Uterus (tissue), 4 donors: ENCODE measurements around the gene RGS2. TPM values are rescaled to one million over a fixed set of nuclear protein-coding genes. Genes with fewer than 3 reads are reported as not detected.

Source experiments
- DNase-seq, 2 donors: peaks; one replicate each; pipeline ENCODE4 v3.0.0-alpha.2; 2019 to 2020
- H3K27ac ChIP-seq, 2 donors: fragments of 200-600 bp; sonication (generic); 1 replicate in 1 of 2; 2 replicates in 1 of 2; pipeline ENCODE4 v1.5.1; 2016 to 2018
- H3K27me3 ChIP-seq, 2 donors: fragments of 200-600 bp; sonication (generic); one replicate each; pipeline ENCODE4 v1.5.1; 2018 to 2019; ENCODE audit warnings: control low read depth in 1 of 2
- H3K36me3 ChIP-seq, 2 donors: fragments of 200-600 bp; sonication (generic); one replicate each; pipeline ENCODE4 v1.5.1; 2019; ENCODE audit warnings: control low read depth in 1 of 2
- H3K4me1 ChIP-seq, 2 donors: fragments of 200-600 bp; sonication (generic); one replicate each; pipeline ENCODE4 v1.5.1; 2018 to 2019; ENCODE audit warnings: control low read depth in 1 of 2
- H3K4me3 ChIP-seq, 2 donors: fragments of 200-600 bp; sonication (generic); 1 replicate in 1 of 2; 2 replicates in 1 of 2; pipeline ENCODE4 v1.5.1; 2018 to 2019; ENCODE audit warnings: mild to moderate bottlenecking in 1 of 2
- H3K9me3 ChIP-seq, 2 donors: fragments of 200-600 bp; sonication (generic); one replicate each; pipeline ENCODE4 v1.5.1; 2019; ENCODE audit warnings: control low read depth in 1 of 2
- POLR2A ChIP-seq, 2 donors: fragments of 450-650 bp; IDR thresholded peaks; one replicate each; pipeline ENCODE4 v1.6.1; 2016; ENCODE audit warnings: antibody characterized with exemption in 2 of 2, mild to moderate bottlenecking in 1 of 2, moderate library complexity in 1 of 2
- intact Hi-C: fragments of 100-400 bp; cut with DNase I; formaldehyde crosslinking; loops from one replicate; pipeline ENCODE4 v1.15.1; 2023; ENCODE audit warnings: low total_unique reads
- total RNA-seq, 4 donors: library from RNA; depleted of rRNA in 3 of 4; stranded (reverse); fragments of >200 nt in 3 of 4; gene quantifications; one replicate each; pipeline versions ENCODE4 v1.1.0 to v1.2.4, GENCODE V29; 2014 to 2023
- TF ChIP-seq, protein P1 (sequence below), 4 experiments: fragments of 200-600 bp in 2 of 4; fragments of 450-650 bp in 2 of 4; sonication (generic) in 2 of 4; IDR thresholded peaks; one replicate each; pipeline ENCODE4 v1.5.1; 2016 to 2019; ENCODE audit warnings: antibody characterized with exemption in 4 of 4, mild to moderate bottlenecking in 2 of 4, moderate library complexity in 1 of 4
- donor health status: DM: yes; HTN: yes; CAD: no.

The RGS2 gene
- total RNA-seq, 4 donors from 2014 or later: 103 to 164 (median 134) TPM

DNA sequence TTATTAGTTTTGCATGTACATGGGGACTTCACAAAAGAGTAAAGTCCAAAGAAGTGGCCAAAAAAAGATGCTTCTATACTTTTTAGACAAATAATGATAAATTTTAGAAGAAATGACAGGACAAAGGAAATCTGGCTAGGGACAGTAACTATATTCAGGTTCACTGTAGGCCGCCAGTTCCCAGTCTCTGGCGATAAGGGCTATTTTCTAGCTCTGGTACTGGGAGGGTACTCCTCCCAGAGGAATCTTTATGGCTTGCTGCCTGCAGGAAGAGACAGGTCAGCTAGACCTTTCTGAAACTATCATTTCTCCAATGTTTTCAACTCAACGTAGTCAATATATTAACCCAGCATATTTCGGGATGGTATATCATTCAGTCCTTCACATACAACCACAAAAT, 37.5 kb upstream of the RGS2 start:
- no peak for DNase-seq
- no peak for TF ChIP-seq POLR2A (IDR thresholded peaks at IDR 0.05)
- TF ChIP-seq, protein P1, sequence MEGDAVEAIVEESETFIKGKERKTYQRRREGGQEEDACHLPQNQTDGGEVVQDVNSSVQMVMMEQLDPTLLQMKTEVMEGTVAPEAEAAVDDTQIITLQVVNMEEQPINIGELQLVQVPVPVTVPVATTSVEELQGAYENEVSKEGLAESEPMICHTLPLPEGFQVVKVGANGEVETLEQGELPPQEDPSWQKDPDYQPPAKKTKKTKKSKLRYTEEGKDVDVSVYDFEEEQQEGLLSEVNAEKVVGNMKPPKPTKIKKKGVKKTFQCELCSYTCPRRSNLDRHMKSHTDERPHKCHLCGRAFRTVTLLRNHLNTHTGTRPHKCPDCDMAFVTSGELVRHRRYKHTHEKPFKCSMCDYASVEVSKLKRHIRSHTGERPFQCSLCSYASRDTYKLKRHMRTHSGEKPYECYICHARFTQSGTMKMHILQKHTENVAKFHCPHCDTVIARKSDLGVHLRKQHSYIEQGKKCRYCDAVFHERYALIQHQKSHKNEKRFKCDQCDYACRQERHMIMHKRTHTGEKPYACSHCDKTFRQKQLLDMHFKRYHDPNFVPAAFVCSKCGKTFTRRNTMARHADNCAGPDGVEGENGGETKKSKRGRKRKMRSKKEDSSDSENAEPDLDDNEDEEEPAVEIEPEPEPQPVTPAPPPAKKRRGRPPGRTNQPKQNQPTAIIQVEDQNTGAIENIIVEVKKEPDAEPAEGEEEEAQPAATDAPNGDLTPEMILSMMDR (IDR thresholded peaks at IDR 0.05): no peak
- Histone ChIP-seq H3K4me1 (no peaks in the 10 kb centered on the region), H3K9me3 (no peaks in the 10 kb centered on the region), H3K27me3 (no peaks in the 10 kb centered on the region), H3K27ac (no peak overlapping the region), H3K4me3 (no peak overlapping the region), H3K36me3 (no peaks in the 10 kb centered on the region)
- intact Hi-C loops: no loop called here

DNA sequence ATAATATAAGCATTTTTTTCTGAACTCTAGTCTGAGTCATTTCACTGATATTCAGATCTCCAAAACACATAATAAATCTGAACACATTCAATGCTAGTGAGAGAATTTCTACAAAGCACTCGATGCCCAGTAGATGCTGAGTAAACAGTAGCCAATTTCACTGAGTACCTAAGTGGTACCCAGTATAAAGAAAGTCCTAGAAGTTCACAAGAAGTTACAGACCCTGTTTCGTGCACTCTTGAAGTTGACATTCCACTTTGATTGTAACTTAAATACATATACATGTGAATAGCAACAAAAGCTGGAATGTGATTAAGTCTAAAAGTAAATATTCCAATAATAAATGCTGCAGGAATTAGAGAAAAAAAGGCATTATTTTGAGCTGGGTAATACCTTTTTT, 33.2 kb upstream of the RGS2 start:
- Histone ChIP-seq H3K36me3 (no peaks in the 10 kb centered on the region), H3K4me1 (no peaks in the 10 kb centered on the region), H3K4me3 (no peak overlapping the region), H3K27ac (no peak overlapping the region), H3K9me3 (no peaks in the 10 kb centered on the region), H3K27me3 (no peaks in the 10 kb centered on the region)
- no peak for TF ChIP-seq POLR2A (IDR thresholded peaks at IDR 0.05)
- TF ChIP-seq, protein P1 (IDR thresholded peaks at IDR 0.05): no peak
- DNase-seq: no peak
- intact Hi-C loops: no loop called here

DNA sequence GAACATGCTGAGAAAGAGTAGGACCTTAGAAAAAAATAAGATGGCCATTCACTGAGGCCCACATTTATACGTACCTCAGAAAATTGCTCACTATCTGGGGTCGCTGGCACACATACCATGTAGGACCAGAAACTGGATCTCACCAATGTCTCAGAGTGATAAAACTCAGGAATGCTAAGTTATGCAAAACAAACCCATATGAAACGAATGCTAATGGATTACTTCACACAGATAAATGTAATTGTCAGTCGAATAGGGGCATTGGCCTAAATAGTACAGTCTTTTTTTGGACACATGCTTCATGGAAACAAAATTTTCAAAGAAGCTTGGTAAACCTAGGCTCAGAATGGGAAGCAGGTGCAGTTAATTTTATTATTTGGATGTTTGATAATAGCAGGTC, 32.6 kb upstream of the RGS2 start:
- DNase-seq: no peak
- Histone ChIP-seq H3K4me1 (no peaks in the 10 kb centered on the region), H3K4me3 (no peak overlapping the region), H3K27me3 (no peaks in the 10 kb centered on the region), H3K27ac (no peak overlapping the region), H3K36me3 (no peaks in the 10 kb centered on the region), H3K9me3 (no peaks in the 10 kb centered on the region)
- intact Hi-C loops: no loop called here
- TF ChIP-seq, protein P1 (IDR thresholded peaks at IDR 0.05): no peak
- no peak for TF ChIP-seq POLR2A (IDR thresholded peaks at IDR 0.05)

DNA sequence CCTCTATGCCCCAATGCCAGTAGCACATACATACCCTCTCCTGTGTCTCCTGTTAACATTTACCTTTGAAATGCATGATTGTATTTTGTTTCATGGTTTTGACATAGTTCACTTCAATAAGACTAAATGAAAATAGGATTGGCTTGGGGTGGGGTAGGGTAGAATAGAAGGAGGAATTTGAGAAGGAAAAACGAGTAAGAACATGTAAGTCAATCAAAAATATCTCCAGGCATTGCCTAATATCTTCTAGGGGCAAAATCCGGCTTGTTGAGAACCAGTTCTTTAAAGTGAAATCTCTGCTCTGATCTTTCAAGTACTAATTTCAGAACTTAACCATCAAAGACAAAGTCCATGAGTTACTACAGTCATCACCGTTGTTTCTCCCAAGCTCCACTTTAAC, 31.8 kb upstream of the RGS2 start:
- no peak for TF ChIP-seq POLR2A (IDR thresholded peaks at IDR 0.05)
- TF ChIP-seq, protein P1 (IDR thresholded peaks at IDR 0.05): no peak
- Histone ChIP-seq H3K27me3 (no peaks in the 10 kb centered on the region), H3K27ac (no peak overlapping the region), H3K9me3 (no peaks in the 10 kb centered on the region), H3K36me3 (no peaks in the 10 kb centered on the region), H3K4me1 (no peaks in the 10 kb centered on the region), H3K4me3 (no peak overlapping the region)
- intact Hi-C loops: no loop called here
- DNase-seq: no peak

DNA sequence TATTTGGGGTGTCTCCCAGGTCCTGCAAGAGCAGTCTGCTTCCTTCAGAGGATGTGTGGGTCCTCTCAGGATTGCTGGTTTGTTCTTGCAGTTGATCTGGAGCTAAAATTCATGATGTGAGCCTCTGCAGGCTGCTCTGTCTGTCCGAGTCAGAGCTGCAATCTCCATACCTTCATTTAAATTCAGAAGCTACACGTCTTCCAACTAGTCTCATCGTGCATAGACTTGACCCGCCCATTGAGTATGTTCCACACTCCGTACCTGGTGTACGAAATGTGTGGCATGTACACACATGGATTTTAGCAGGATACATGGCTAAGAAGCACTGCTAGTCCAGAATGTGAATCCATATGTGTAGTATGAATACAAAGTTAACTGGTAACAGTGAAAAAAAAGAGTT, 25.0 kb upstream of the RGS2 start:
- Histone ChIP-seq H3K9me3 (no peaks in the 10 kb centered on the region), H3K36me3 (no peaks in the 10 kb centered on the region), H3K4me3 (no peak overlapping the region), H3K4me1 (peaks cover 0 to 10% of the 10 kb centered on the region in 2 donors), H3K27me3 (no peaks in the 10 kb centered on the region), H3K27ac (no peak overlapping the region)
- TF ChIP-seq, protein P1 (IDR thresholded peaks at IDR 0.05): no peak
- TF ChIP-seq POLR2A (IDR thresholded peaks at IDR 0.05): no peak
- no peak for DNase-seq
- intact Hi-C loops: no loop called here
